GM13976 (cell line): ENCODE data around the gene SLC10A2.
"Not testable (repeated sequence)": the region's sequence is repeated elsewhere in the genome, so short reads cannot be mapped to it uniquely, and the experiment has no call there.

Source experiments
- DNase-seq: peaks from one replicate; pipeline ENCODE4 v3.0.0; 2012; ENCODE audit warnings: low spot score
- CTCF ChIP-seq: IDR thresholded peaks from 2 replicates; pipeline ENCODE4 v1.5.1; 2012; ENCODE audit warnings: borderline replicate concordance, mild to moderate bottlenecking; ENCODE audit not compliant: insufficient read depth; ENCODE audit errors: extremely low read depth, missing control alignments, control extremely low read depth
- in situ Hi-C: fragments of 300-500 bp; cut with MboI; formaldehyde crosslinking; loops from one replicate; pipeline ENCODE4 v1.12.0; 2022; ENCODE audit warnings: low sequenced_read_pairs, mixed read lengths, inconsistent platforms; ENCODE audit not compliant: unreplicated experiment

SLC10A2 gene

DNA sequence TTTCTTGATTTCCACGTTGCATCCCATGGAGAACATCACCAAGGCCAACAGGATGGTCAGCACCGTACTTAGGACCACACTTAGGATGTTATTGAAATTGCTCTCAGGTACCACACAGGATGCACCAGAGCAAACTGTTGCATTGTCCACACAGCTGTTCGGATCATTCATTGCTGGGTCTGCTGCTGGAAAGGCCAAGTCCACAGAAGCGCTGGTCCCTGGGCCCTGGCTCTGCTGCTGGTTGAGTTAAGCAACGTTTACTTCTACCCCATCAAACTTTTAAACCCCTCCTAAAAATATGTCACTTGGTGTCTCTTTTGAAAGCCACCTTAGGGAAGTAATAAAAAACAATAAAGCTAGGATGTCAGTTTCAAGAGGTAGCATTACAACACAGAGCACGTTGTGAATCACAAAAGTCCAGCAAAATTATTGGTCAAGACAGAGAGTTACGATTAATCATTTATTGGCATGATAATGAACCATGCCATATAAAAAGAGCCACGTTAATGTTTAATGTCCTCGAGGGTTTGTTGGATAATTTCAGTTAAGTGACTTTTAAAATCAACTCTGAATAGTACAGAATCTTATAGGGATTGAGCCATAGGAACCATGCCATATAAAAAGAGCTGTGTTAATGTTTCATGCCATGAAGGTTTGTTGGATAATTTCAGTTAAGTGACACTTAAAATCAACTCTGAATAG lies at the start of gene SLC10A2:
Gene SLC10A2, minus strand, starts transcription at position 339 of the 702 bp plus-strand sequence. Its CDS starts 168 bp downstream, at position 171.
- no peak for TF ChIP-seq CTCF
- DNase-seq = no peak
- in situ Hi-C loops = no loop called here

- TF ChIP-seq CTCF = no peak
- DNase-seq = no peak
- in situ Hi-C loops = no loop called here
These were observed 41.4 kb upstream of the SLC10A2 start for GRCh38 chr13:103107580-103107979.

GRCh38 chr13:103104340-103104739 lies 38.1 kb upstream of the SLC10A2 start:
- DNase-seq = no peak
- TF ChIP-seq CTCF = no peak
- in situ Hi-C loops = no loop called here

- not testable (repeated sequence) for DNase-seq
These were observed 37.2 kb upstream of the SLC10A2 start for GRCh38 chr13:103103456-103103855.

DNA sequence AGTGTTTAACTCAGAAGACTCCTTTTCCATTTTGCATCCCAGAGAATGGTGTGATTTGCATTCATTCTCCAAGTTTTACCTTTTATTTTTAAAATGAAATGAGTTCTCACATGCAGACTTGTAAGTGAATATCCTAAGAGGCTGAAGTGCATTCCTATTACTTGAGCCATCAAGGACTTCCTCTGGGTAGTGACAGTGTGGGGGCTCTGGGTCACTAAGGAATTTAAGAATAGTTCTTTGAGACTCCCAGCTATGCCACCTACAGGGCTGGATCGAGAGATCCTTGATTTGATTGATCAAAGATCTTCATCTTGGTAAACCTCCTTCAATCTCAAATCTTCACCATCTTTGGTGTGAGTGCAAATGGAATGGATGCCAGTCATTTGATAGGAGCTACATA lies 36.3 kb upstream of the SLC10A2 start:
- no peak for TF ChIP-seq CTCF
- in situ Hi-C loops = no loop called here
- no peak for DNase-seq

More at GRCh38 chr13:103103456-103103855, 37.2 kb upstream of the SLC10A2 start:
- in situ Hi-C loops = not testable (repeated sequence)

DNA sequence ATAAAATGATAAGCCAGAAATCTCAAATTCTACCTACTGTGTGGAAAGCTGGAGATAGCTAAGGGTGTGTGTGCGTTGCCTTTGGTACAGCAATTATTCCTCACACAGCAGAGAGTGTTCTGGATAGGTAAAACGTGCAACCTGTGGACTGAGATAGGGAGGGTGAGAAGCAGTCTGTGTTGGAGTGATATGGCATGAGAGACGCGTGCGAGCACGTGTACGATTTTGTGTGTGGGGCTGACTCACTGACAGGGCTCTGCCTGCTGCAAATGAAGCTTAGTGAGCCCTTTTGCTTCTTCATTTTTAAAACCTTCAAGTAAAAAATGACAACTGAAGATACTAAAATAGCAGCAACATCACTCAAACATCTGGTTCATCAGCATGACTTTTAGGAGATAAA lies 35.7 kb upstream of the SLC10A2 start:
- no peak for DNase-seq
- in situ Hi-C loops = no loop called here
- TF ChIP-seq CTCF = no peak

DNA sequence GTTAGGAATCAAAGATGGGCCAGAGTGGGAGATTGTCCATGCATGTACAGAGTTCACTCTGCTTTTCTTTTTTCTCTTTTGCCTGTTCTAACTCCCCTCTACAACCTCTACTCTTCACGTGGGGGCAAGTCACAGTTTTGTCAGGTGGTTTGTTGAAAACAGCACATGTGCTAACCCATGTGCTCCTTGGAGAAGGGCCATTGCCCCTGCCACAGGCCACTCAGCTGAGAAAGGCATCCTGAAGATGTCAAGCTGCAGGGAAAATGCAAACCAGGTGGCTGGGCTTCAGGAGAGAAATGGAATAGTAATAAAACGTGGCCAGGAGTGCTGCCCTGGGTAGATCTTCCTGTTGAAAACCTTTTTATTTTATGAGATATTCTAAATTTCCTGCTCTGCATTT lies 35.3 kb upstream of the SLC10A2 start:
- no peak for TF ChIP-seq CTCF
- DNase-seq = no peak
- in situ Hi-C loops = no loop called here
